GM19395 (cell line): ENCODE data around the gene TOPAZ1.
"Not testable (repeated sequence)": the region's sequence is repeated elsewhere in the genome, so short reads cannot be mapped to it uniquely, and the experiment has no call there.

Experiments used
- ATAC-seq: cut with Tn5 transposase; IDR thresholded peaks from one replicate; pipeline ENCODE4 v1.9.1; 2021; ENCODE audit warnings: mild to moderate bottlenecking, moderate library complexity; ENCODE audit not compliant: unreplicated experiment

TOPAZ1 gene

DNA sequence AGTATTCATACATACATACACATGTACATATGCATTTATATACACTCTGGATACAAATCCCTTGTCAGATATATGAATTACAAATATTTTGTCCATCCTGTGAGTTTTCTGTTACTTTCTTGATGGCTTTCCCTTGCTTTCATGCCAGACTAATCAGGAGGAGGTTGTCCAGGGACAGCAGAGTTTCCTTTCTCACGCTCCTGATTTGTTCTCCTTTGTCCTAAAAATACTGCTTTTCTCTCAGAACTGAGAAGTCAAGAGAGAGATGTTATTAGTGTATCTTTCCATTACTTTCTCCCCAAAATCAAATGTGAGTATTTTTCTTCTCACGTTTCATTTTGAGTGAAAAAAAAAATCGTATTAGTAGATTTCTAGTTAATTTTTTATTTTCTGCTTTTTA is 84.8 kb downstream of the TOPAZ1 start:
- no peak for ATAC-seq

GRCh38 chr3:44329946-44330345 is 88.3 kb downstream of the TOPAZ1 start:
- no peak for ATAC-seq

- ATAC-seq, result no peak
Measured at GRCh38 chr3:44330444-44330843, 88.8 kb downstream of the TOPAZ1 start.

- no peak for ATAC-seq
Measured at GRCh38 chr3:44334326-44334725, 92.6 kb downstream of the TOPAZ1 start.

GRCh38 chr3:44337248-44337785 is 95.6 kb downstream of the TOPAZ1 start:
- no peak for ATAC-seq

DNA sequence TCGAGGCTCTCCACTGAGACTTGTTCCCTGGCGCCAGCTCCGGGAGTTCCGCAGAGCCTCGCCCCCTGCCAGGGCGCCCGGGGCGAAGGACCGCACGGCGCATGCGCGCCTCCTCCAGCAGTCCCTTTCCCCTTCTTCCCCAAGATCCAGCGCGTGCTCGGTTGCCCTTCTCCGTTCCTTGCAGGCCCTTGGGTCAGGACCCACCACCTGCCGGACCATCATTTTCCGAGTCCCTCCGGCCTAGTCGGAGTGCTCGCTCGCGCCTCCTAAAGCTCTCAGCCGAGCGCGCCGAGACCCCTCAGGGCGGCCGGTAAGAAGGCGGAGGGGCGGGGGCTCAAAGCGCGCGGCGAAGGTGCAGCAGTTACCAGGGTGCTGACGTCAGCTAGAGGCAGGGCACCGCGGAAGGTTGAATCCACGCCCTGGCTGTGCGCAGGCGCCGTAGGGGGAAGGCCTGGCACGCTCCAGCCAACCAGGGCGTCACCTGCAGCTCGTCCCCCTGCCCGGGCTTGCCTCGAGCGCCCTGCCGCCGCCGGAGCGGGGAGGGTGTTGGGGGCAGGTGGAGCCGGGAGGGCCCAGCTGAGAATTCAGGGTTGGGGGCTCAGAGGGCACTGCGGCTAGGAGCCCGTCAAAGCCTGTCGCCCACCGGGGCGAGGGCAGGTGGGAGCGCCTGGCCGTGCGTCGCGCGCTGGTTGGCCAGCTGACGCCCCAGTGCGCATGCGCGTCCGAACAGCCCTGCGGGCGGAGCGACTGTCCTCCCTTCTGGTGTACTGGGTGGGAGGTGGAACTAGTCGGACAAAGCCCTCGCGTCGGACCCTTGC is 96.5 kb downstream of the TOPAZ1 start, which contains the start of gene TCAIM:
Gene TCAIM, plus strand, starts transcription at position 757 of the 818 bp plus-strand sequence. CDS start 16,017 bp downstream, outside the sequence.
- peak; percentile 90 for ATAC-seq

DNA sequence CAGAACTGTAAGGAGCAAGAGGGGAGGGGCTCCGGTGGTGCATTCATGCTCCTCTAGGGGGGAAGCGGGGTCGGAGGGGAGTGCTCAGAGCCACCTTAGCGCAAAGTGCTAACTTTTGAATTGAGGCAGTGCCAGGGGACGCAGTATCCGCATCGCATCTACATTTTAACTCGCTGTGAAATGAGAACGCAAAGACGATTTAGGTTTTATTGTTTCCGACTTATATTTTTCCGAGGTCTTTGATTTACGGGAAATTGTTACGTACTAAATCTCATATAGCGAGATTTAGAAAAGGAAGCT is 97.1 kb downstream of the TOPAZ1 start:
- ATAC-seq, result no peak

DNA sequence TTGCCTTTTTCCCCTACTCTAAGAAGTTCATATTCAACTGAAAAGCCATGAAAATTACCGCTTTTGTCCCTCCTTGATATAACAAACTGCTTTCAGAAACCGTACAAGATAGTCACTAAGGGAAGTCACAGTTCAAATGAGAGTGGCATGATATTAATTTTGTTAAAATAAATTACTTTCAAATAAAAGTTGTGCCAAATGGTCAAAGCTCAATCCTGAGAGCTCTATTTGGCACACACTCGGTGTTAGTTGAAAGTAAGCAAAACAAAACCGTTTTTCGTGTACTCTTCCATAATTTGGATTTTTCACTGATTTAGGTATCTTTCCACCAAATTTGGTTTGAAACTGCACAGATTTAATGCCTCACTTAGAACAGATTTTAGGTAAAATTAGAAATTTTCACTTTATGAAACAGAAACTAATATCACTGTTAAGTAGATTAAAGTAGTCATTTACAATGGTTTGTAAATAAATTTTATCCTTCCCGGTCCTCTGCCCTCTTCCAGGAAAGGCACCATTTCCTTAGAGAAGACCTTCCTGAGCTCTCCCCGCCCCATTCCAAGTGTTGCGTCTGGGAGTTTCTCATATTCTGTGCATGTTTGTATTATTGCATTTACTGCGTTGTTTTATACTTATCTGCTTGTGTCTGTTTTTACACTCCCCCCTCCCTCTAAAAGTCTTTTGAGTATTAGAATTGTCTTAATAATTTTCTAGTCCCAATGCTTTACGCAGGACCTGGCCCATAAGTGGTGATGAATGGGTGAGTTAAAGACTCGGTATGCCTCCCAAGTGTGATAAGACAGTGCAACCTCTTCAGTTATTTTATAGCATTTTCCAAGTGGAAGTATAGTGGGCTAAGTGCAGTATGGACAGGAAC is 97.7 kb downstream of the TOPAZ1 start:
- no peak for ATAC-seq

GRCh38 chr3:44340058-44340395 is 98.3 kb downstream of the TOPAZ1 start:
- ATAC-seq, result no peak

- no peak for ATAC-seq
Measured at GRCh38 chr3:44342176-44342790, 100.6 kb downstream of the TOPAZ1 start.

GRCh38 chr3:44343421-44343820 is 101.7 kb downstream of the TOPAZ1 start:
- no peak for ATAC-seq

DNA sequence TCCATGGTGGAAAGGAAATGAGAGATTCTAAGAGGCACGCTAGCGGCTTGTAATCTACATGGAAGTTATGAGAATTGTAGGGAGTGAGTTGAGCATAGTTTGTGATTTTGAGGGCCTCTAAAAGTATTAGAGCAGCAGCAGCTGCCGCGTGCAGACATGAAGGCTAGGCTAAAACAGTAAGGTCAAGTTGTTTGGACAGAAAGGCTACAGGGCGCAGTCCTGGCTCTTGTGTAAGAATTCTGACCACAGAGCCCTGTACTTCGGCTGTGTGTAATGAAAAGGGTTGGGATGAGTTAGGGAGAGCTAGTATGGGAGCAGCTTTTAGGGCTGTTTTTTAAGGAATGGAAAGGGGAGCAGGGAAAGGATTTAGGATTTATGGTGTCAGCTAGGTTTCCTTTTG is 104.9 kb downstream of the TOPAZ1 start:
- ATAC-seq, result not testable (repeated sequence)

GRCh38 chr3:44348993-44349392 is 107.3 kb downstream of the TOPAZ1 start:
- ATAC-seq, result no peak

DNA sequence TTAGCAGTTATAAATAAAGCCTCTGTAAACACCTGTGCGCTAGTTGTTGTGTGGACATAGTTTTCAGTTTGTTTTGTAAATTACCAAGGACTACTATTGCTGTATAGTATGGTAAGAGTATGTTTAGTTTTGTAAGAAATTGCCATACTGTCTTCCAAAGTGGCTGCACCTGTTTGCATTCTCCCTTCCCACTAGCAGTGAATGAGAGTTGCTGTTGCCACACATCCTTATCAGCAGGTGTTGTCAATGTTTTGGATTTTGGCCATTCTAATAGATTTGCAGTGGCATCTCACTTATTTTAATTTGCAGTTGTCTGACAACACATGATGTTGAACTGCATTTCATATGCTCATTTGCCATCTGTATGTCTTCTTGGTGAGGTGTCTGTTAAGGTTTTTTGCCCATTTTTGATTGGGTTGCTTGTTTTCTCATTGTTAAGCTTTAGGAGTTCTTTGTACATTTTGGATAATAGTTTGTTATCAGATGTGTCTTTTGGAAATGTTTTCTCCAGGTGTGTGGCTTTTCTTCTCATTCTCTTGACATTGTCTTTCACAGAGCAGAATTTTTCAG is 111.8 kb downstream of the TOPAZ1 start:
- ATAC-seq, result no peak

- no peak for ATAC-seq
Measured at GRCh38 chr3:44355362-44356033, 113.8 kb downstream of the TOPAZ1 start.

GRCh38 chr3:44359146-44359751 is 117.6 kb downstream of the TOPAZ1 start:
- ATAC-seq, result no peak

DNA sequence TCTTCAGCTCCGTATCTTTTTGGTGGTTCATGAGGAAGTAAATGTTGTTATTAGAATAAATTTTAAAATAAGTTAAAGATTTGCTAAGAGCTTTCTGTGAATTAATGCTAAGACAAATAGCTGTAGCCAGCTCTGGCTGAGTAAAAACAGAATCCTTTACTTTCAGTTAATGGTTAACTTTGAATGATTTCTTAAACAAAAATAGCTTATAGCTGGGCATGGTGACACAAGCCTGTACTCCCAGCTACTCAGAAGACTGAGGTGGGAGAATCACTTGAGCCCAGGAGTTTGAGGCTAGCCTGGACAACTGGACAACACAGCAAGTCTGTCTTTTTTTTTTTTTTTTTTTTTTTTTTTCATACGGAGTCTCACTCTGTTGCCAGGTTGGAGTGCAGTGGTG is 121.9 kb downstream of the TOPAZ1 start:
- ATAC-seq, result no peak

DNA sequence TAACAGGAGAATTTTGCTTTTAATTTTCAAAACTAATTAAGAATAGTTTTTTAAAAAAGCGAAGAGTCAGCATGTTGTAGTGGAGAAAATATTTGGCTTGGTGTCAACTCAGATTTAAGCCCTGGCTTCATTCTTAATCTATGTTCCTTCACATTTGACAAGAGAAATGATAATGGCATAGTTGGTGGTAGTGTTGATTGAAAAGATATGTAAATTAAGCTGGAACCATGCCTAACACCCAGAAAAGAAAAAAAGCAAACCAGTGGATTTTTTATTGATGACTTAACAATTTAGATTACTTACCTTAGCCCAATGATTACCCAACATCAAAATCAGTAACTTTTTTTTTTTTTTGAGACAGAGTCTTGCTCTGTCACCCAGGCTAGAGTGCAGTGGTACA is 124.3 kb downstream of the TOPAZ1 start:
- no peak for ATAC-seq

- no peak for ATAC-seq
Measured at GRCh38 chr3:44375450-44375849, 133.8 kb downstream of the TOPAZ1 start.
